A172 (cell line): ENCODE results near the gene RNU1-4. TPM values are rescaled to one million over a fixed set of nuclear protein-coding genes. Genes with fewer than 3 reads are reported as not detected.
"Not testable (repeated sequence)": the region's sequence is repeated elsewhere in the genome, so short reads cannot be mapped to it uniquely, and the experiment has no call there.

Experiments
- DNase-seq: peaks from one replicate; pipeline ENCODE4 v3.0.0-alpha.2; 2015; ENCODE audit warnings: low spot score
- total RNA-seq: library from RNA; depleted of rRNA; stranded (reverse); fragments of >200 nt; shearing (Covaris generic); gene quantifications from 2 replicates; pipeline ENCODE4 v1.2.3, GENCODE V29; 2014; rRNA removed

RNU1-4 gene
- under 0.01 and 255 TPM in 2 replicates for total RNA-seq

DNA sequence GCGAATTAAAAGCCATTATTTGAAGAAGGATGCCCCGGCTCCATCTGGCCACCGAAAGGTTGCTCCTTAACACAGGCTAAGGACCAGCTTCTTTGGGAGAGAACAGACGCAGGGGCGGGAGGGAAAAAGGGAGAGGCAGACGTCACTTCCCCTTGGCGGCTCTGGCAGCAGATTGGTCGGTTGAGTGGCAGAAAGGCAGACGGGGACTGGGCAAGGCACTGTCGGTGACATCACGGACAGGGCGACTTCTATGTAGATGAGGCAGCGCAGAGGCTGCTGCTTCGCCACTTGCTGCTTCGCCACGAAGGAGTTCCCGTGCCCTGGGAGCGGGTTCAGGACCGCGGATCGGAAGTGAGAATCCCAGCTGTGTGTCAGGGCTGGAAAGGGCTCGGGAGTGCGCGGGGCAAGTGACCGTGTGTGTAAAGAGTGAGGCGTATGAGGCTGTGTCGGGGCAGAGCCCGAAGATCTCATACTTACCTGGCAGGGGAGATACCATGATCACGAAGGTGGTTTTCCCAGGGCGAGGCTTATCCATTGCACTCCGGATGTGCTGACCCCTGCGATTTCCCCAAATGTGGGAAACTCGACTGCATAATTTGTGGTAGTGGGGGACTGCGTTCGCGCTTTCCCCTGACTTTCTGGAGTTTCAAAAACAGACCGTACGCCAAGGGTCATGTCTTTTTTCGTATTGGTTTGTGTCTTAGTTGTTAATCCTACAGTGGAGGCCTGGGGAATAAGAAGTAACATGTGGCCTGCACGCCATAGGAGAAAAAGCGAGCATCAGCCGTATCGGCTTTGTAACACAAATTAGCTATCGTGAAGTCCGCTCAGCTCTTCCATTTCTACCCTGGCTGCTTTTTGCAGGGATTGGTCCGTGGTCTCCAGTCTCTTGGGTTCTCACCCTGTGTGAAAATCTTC lies at the start of gene RNU1-4:
TSS of gene RNU1-4 (plus strand) at position 470 of the 918 bp plus-strand sequence.
- DNase-seq = not testable (repeated sequence)

DNA sequence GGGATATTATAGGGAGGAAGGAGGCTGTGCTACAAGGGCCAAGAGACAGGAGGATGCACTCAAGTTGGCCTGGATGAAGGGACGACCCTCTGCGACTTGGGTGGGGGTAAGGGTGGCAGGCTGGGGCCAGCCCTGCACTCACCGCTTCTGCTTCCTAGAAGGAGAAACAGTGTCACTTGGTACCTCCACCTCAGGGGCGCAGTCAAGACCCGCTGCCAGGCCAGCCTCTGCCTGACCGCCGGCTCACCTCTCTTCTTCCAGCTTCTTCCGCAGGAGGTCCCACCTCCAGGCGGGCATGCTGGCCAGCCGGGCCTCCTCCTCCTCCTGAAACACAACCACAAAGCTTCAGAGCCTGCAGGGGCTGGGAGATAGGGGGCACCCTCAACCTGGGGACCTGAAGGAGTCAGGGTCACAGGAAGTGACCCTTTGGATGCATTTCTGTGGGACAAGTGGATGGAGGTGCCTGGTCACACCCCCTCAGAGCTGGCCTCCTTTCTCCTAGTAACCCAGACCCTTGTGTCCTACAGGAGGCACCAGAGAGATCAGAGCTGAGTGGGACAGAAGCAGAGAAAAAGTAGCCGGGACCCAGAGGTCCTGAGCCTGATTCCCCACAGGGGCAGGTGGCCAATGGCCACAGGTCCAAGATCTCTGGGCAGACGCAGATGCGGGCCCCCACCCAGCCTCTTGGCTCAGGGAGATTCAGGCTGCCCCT lies 49.2 kb upstream of the RNU1-4 start:
- not testable (repeated sequence) for DNase-seq

DNA sequence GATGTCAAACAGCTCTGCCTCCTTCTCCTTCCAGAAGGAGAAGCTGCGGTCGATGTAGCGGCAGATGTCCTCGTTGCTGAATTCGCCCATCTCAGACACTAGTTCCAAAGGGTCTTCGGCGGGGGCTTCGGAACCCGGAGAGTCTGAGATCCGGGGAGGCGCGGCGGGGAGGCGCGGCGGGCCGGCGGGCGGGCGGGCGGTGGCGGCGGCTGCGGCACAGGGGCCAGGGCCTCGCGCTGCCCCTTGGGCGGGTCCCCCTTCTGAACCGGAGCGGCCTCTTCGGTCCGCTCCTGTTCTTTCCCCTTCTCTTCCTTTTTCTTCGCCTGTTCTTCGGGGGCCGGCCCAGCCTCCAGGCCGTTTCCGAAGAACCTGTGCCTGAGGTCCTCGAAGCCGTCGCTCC lies 48.0 kb upstream of the RNU1-4 start:
- DNase-seq = not testable (repeated sequence)

DNA sequence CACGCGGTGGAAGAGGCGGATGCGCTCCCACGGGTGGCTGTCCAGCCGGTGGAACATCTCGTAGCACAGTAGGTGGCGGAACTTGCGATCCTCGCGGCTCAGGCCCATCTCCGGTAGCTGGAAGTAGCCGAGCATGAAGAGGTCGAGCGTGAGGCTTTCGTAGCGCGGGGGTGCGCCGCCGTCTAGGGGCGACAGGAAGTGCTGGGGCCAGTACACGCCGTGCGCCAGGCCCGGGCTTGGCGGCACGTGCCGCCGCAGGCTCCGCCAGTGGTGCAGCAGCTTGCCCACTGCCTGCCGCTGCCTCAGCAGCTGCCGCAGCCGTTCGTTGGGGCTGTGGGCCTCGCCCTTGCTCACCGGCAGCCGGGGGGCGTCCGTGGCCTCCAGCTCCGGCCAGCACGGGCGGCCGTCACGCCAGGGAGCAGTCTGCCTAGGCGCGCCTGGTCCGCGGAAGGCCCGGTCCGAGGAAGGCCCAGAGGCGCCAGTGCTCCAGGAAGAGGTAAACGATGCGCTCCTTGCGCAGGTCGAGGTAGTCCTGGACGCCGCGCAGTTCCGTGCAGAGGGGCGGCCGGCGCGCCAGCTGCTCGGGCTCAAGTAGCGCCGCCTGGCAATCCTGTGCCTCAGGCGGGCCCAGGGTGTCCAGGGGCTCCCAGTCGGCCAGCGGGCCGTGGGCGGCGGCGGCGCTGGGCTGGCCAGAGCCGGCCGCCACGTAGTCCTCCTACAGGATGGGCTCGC lies 47.4 kb upstream of the RNU1-4 start:
- DNase-seq = not testable (repeated sequence)

DNA sequence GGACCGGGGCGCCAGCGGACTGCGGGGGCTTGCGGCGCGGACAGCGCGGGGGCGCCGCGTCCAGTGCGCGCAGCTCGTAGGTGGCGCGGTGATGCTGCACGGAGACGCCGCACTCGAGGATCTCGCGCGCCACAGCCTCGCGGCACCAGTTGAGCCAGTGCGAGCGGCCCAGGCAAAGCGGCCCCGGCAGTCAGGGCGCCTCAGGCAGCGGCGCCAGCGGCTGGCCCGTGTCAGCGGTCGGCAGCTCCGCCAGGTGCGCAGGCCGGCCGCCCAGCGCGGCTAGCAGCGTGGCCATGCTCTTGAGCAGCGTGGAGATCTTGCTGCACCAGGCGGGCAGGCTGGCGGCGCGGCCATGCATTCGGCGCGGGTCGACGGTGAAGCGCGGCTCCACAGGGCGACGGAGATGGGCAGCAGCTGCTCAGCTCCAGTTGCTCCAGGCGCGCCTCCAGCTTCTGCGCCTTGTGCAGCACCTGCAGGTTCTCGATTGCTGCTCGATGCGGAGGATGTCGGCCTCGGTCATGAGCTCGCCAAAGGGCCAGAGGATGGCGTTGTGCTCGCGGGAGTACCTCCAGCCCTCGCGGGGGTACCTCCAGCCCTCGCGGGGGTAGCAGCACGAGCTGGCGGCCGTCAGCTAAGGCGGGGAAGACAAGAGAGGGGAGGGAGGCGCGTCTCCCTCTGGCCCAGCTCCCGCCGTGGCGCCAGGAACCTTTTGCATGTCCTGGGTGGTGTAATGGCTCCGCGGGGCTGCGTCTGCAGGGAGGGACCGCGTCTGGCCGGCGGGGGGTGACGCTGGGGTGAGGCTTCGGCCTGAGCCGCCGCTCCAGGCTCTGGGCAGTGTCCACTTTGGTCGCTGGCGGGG lies 46.6 kb upstream of the RNU1-4 start:
- DNase-seq = not testable (repeated sequence)

DNA sequence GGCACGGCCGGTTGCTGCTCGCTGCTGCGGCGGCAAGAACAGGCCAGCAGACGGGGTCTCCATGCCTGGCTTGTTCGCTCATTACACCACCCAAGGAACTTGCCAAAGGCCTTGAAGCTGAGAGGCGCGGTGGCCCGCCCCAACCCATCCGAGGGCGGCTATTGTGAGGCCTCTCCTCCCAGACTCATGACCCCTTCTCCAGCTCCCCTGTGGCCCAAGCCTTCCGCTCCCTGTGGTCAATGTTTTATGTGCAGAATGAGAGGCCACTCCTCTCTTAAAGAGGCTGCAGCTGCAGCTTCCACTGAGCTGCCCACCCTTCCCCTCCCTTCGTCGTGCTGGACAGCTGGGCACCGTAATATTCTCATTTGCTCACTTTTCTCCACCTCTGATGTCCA lies 46.0 kb upstream of the RNU1-4 start:
- DNase-seq = not testable (repeated sequence)

DNA sequence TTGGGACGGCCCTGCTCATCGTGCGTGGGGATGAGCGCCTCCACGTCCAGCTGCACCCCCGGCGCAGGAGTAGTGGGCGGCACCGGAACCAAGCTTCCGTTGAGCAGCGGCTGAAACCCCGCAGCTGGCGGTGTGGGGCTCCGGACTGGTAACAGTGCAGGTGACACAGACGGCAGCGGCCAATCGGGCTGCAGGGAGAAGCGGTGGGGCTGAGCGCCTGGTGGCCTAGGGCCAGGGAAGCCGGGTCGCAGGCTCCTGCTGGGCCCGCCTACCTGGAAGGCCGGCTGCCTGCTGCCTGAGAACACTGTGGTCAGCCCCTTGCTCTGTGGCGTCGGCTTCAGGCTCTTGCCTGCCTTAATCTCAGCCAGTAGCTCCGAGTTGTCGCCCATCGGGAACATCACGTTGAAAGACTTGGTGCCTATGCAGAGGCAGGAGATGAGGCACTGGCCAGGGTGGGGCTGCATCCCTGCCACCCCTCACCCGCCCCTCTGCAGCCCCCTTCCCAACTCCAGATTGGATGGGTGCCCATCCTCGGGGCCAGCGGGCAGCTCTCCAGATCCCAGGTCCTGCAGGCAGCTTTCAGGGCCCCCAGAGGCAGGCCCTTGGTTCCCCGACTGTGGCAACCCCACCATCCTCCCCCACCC lies 43.7 kb upstream of the RNU1-4 start:
- not testable (repeated sequence) for DNase-seq

DNA sequence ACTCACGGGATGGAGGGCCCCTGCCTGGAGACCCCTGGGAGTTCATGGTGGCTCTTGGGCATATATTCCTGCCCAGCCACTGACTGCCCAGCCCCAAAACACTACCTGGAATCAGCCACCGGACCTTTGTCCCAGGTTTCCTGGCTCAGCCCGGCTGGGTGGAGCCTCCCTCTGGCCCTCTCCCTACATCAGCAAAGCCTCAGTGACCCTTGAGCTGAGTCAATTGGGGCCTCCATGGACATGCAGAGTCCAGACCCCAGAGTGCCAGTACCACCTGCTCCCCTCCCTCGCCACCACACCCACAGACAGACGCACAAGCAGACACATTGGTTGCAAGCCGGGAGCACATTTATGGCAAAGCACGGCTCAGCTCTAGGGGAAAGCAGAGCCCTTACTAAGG lies 43.2 kb upstream of the RNU1-4 start:
- DNase-seq = not testable (repeated sequence)

DNA sequence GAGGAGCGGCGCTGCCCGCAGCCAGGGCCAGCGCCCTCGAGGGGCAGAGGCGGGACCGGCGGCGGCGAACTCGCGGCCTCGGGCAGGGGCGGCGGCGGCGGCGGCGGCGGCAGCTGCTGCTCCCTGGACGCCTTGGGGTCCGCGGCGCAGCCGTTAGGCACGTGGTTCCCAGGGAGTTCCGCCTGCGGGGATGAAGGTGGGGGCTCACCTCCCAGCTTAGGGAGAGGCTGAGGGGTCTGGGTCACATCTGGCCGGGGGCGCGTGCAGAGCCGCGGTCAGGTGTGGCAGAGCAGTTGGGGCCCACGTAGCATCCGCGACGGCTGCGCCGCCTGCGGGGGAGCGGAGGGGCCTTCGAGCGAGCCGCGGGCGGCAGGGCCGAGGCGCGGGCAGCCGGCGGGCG lies 40.9 kb upstream of the RNU1-4 start:
- not testable (repeated sequence) for DNase-seq

DNA sequence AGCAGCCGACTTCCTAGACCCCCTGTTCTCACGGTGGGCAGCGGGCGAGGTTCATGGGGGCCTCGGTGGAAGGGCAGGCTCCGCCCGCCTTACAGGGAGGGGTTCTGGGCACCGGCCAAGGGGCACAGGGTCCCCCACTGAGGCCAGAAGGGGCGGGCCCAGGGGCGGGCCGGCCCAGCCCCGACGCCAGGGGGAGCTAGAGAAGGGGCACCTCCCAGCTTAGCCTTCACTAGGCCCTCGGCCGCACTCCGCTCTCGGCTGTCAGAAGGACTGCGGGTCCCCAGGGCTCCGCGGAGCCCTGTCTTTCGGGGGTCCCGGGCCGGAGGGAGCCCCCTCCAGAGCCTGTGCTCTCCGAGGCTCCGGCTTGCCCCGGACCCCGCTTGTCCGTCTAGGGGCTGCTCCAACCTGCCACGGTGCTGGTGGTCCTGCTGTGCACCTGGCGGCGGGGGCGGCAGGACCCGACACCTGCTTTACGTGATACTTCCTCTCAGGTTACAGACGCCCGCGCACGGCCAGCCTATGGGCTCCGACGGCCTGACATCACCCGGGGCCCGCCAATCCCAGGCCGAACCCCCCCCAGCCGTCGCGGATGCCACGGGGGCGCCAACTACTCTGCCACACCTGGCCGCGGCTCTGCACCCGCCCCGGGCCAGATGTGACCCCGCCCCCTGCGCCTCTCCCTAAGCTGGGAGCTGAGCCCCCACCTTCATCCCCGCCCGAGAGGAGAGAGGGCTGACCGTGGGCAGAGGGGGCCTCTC lies 40.0 kb upstream of the RNU1-4 start:
- DNase-seq = not testable (repeated sequence)

DNA sequence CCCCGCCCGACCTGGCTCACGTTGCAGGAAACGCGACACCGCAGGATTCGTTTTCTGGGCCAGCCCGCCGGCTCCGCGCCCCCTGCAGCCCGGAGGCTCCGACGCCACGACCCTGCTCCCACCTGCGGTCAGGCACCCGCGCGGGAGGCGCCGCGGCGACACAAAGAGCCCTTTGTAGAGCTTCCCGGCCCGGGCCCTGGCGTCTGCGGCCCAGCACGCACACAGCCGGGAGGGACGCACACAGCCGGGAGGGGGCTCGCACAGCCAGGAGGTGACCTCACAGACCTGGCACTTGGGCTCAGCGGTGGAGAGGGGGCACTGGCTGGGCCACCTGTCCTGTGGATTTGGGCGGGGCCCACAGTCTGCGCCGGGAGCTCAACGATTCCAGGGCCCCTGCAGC lies 39.1 kb upstream of the RNU1-4 start:
- not testable (repeated sequence) for DNase-seq

DNA sequence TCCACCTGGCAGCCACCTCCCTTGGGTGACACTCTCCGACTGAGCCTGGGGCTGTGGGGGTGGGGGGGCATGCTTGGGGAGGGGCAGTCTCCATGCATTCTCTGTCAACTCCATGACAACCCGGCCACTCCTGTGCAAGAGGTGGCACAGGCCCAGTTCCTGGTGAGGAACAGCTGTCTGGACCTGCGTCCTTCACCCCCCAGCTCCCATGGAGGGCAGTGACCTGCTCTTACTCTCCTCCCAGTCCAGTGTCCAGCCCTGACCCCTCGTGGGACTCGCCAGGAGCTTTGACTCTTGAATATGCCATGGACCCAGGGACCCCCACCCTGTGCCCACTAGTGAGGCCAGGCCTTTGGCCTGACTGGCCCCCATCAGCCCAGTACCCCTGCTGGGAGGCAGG lies 38.0 kb upstream of the RNU1-4 start:
- DNase-seq = not testable (repeated sequence)

DNA sequence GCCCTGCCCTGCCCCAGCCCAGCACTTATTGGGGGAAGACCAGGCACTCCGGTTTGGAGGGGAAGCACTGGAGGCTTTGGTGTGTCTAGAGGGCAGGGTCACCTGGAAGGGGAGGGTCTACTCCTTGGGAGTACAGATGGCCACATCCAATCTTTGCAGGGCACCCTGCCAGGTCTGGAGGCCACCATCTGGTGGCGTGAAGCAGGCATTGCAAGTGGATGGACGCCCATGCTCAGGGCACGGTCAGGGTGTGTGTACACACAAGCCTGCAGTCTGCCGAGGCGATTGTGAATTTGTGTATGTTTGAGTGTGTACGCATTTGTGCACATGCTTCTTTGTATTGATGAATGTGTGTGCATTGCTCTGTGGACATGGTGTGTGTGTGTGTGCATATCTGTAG lies 37.2 kb upstream of the RNU1-4 start:
- DNase-seq = not testable (repeated sequence)

DNA sequence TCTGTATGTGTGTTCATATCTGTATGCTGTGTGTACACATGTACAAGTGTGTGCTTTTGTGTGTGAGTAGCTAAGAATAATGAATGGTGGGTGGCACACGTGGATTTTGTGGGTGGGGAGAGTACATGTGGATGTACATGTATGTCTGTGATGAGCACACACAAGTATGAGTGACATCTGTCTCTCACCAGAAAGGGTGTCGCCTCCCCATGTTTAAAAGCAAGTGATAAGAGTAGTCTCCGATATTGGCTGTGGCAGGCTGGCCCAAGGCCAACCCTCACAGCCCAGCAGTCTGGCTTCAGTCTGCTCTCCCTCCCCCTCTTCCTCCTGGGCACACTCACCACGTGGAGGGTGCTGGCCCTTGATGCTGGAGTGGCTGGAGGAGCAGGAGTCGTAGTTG lies 36.7 kb upstream of the RNU1-4 start:
- DNase-seq = not testable (repeated sequence)

DNA sequence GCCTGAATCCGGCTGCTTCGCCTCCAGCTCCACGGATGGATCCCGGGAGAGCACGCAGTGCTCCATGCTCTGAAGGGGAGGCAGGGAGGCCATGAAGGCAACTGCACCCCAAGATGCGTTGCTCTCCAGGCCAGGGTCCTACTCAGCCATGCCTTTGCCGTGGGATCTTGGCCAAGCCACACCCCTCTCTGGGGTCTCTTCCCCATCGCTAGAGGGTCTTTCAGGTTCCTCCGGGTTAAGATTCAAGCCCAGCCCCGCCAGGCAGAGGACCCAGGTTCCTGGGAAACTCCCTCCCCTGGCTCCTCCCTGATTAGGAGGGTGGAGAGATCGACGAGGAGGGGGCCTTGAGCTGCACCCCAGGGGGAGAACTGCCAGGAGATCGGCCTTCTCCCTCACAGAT lies 36.2 kb upstream of the RNU1-4 start:
- DNase-seq = not testable (repeated sequence)

DNA sequence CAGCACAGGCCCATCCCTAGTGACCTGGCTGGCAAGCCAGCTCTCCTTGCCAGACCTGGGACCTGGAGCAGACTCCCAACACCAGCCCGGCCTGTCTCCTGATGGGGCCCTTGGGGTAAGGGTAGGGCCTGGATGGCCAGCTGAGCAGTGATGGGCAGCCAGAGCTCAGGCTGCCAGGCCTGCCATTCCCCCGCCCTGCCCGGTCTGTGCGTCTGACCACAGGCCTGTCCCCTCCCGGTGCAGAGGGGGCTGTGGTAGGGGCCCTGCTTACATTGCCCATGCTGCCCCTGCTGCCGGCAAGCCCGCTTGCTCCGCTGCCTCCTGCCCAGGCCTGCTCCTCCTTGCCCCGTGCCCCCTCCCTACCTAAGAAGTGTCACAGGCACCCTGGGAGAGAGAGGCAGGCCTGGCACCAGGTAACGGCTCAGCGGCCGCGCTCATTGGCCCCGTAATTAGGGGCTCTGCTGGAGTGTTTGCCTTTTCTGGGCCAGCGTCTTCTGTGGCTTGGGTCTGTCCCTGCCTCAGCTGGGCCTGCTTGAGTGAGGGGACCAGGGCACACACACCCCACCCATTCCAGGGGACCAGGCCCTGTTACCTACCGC lies 35.7 kb upstream of the RNU1-4 start:
- not testable (repeated sequence) for DNase-seq

DNA sequence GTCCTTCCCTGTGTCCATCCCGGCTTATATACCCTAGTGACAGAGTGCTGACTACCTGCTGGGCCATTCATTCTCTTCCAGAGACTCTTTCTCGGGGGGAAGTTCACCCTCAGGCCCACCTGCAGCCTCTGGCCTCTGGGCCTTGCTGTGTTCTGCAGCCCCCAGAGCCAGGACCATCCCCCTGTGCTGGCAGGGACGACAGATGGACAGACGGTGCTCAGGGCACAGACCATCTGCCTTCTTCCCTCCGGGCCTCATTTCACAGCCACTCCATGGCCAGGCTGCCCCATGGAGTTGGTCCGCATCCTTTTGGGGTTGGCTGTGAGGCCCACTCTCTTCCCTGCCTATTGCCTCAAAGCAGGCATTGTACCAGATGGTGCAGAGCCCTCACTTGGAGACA lies 34.0 kb upstream of the RNU1-4 start:
- not testable (repeated sequence) for DNase-seq

DNA sequence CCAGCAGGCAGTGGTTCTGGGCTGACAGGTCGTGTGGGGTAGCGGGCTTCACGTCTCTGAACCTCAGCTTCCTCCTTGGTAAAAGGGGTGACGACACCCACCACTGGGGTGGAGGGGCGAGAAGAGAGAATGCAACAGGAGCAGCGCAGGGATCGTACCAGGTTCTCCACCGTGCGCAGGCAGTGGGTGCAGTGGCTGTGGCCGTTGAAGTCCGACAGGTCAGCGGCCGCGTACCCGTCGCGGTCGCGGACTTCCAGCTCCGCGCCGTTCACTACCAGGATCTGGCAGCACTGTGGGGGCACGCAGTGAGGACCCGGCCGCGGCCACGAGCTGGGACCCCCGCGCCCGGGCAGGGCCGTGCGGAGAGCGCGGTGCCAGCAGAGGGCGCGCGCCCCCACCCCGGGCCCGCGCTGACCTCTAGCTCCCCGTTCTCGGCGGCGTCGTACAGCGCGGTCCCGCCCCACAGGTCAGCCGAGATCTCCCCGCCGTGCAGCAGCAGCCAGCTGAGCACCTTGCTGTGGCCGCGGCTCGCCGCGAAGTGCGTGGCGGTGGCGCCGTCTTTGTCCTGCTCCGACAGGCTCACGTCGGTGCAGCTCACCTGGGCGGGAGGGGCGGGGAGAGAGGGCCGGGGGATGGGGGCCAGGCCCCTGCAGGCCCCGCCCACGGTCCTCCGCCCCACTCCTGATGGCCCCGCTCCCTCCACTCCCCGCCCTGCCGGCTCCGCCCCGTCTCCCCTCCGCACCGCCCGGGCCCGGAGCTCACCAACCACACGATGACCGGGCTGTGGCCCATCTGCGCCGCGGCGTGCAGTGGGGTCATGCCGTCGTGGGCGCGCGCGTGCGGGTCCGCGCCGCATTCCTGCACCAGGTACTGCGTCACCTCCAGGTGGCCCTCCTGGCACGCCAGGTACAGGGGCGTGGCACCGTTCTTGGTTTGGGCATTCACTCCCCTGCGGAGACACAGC lies 32.9 kb upstream of the RNU1-4 start:
- not testable (repeated sequence) for DNase-seq
